CD4-positive, alpha-beta T cell treated with Interleukin-15 for 1 hour (primary cell): Measurements from ENCODE around the gene DCLRE1B.

Experiments used
- DNase-seq: peaks from one replicate; pipeline ENCODE4 v3.0.0-alpha.2; 2020

The DCLRE1B gene

GRCh38 chr1:113887402-113888175, 17.5 kb upstream of the DCLRE1B start, which contains the start of gene BCL2L15:
TSS of gene BCL2L15 (minus strand) at chr1:113887581. CDS start at chr1:113887375, 206 bp downstream.
- no peak for DNase-seq

DNA sequence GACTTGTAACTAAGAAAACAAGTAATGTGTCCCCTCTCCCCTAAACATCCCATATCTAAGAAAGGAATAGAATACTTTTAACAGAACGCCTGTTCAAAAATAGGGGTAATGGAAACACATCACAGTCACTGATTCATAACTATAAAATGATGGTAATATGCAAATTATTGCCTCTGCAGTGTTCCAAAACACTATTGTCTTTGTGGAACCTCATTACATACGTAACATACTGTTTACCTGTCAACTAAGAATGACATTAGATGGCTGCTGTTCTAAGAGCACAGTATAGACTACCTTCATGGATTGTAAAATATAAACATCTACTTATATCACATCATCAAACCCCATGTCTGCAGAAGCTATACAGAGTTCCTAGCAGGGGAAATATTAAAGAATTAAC, 14.3 kb upstream of the DCLRE1B start:
- DNase-seq: no peak

GRCh38 chr1:113891631-113892220, 13.4 kb upstream of the DCLRE1B start:
- DNase-seq: no peak

DNA sequence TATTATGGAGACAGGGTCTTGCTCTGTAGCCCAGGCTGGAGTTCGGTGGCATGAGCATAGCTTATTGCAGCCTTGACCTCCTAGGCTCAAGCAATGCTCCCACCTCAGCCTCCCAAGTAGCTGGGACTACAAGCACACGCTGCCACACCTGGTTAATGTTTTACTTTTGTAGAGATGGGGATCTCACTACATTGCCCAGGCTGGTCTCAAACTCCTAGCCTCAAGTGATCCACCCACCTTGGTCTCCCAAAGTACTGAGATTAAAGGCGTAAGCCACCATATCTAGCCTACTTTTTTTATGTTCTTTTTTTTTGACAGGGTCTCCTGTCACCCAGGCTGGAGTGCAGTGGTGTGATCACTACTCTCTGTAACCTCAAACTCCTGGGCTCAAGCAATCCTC, 11.9 kb upstream of the DCLRE1B start:
- DNase-seq: no peak

GRCh38 chr1:113895098-113895497, 10.0 kb upstream of the DCLRE1B start:
- DNase-seq: no peak

DNA sequence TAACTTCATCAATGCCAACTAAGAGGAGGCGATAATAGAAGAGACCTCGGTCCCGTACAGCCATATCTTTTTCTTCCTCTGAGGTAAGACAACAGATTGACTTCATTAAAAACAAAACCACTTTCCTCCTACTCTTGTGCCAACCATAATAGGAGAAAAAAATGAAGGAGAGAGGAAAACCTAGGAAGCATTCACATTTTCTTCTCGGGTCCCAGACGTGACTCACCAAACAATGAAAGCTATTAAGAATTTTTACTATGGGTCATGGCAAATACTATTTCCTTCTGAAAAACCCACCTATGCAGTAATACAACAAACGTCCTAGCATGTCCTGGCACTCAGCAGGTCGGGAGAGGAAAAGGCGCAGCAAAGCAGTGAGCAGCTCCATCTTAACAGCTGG, 9.2 kb upstream of the DCLRE1B start:
- DNase-seq: no peak

- DNase-seq: no peak
These were observed 6.8 kb upstream of the DCLRE1B start for GRCh38 chr1:113898241-113898814.

- no peak for DNase-seq
These were observed 6.0 kb upstream of the DCLRE1B start for GRCh38 chr1:113899111-113899510.

- DNase-seq: no peak
These were observed 3.9 kb upstream of the DCLRE1B start for GRCh38 chr1:113901191-113901590.

DNA sequence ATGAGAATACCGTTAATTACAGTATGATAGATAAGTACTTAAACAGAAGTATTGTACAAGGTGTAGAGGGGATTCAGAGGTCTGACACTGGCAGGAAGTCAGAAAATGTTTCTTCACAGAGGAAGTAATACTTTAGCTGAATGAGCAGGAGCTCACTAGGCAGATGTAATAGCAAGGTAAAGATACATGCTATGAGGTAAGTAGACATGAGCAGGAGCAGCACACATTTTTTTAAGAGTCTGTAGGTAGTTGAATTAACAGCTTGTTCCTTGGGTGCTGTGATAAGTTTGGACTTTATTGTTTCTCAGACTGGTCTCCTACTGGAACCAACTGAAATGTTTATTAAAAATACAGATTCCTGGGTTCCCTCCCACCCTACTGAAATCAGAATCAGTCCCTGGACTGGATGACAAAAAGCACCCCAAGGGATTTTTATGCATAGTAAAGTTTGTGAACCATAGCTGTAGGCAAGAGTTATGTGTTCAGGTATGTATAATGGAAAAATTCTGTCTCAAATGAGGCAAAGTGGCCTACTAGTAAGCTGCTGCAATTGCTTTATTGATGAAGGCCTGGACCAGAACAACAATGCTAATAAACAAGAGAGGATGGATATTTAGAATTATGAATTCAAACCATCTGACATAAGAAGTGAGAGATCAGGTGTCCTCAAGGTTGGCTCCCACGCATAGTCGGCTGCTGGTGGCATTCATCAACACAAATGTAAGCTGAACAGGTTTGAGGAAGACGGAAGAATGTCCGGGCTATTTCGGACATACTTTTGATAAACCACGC, 1.4 kb upstream of the DCLRE1B start:
- no peak for DNase-seq

DNA sequence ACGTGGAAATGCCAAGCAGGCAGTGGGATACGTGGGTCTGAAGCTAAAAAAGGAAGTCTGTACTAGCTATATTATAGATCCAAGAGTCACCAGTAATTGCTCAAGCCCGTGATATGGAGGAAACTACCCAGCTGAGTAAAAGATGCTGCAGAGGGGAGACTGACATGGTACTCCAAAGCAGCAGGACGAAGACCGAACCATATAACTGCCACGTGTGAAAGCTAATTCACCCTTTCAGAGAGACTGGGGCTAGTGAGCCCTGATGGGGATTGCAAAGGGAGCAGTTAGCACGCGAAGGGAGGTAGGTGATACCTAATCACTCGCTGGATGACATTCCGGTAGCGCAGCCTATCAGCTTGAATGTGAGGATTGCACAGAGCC, 843 bp upstream of the DCLRE1B start:
- no peak for DNase-seq

DNA sequence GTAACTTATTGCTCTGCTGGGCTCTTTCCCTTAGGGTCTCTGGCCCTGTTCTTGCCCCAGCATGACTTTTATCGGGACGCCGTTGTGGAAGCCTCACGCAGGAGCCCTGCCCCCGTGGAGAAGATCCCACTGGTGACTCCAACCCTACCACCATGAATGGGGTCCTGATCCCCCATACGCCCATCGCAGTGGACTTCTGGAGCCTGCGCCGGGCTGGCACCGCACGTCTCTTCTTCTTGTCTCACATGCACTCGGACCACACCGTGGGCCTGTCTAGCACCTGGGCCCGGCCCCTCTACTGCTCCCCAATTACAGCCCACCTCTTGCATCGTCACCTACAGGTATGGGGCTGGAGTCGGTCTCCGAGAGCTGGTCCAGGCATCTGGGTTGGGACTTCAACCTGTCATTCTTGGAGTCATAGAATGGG, 322 bp downstream of the DCLRE1B start:
- no peak for DNase-seq

DNA sequence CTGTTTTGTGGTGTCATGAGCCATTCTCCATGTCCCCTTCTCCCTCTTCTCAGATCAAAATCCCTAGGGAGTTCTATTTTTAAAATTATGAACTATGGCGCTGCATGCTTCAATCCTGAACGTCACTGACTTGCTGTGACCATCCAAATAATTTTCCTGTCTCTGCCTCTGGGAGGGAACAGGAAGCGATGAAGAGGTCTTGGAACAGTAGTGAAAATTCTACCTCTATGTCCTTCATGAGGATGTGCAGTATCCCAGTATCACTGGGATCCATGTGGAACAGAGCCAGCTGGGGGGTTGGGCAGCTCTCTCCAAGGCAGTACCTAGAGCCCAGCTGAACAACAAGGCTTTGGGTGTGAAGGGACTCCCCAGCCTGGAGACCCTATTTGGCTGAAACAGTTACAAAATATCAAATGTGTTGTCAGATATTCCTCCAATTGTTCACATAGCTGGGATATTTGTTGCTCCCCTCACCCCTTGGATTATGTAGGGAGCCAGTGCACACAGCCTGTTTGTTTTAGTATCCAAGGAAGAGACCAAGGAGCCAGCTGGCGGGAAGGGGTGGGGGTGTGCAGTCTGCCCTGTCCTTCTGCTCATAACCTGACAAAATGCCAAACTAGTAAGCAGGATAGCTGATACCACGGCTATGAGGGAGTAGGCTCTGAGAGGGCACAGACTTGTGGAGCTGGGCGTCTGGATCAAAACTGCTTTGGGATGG, 7.6 kb downstream of the DCLRE1B start:
- DNase-seq: no peak

DNA sequence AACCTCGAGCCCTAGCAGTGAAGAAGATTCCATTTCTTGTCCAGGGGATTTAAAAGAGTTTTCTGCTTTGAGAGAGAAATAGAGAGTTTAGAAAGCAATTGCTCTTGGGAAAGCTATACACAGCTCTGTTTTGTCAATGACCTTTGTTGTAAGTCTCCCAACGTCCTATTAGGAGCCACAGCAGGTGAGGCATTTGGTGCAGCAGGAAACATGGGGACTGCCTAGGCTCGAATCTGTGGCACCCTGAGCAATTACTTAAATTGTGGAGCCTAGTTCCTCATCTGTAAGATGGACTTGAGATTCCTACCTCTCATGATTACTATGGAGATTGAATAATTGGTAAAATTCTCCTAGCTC, 8.2 kb downstream of the DCLRE1B start:
- DNase-seq: no peak

DNA sequence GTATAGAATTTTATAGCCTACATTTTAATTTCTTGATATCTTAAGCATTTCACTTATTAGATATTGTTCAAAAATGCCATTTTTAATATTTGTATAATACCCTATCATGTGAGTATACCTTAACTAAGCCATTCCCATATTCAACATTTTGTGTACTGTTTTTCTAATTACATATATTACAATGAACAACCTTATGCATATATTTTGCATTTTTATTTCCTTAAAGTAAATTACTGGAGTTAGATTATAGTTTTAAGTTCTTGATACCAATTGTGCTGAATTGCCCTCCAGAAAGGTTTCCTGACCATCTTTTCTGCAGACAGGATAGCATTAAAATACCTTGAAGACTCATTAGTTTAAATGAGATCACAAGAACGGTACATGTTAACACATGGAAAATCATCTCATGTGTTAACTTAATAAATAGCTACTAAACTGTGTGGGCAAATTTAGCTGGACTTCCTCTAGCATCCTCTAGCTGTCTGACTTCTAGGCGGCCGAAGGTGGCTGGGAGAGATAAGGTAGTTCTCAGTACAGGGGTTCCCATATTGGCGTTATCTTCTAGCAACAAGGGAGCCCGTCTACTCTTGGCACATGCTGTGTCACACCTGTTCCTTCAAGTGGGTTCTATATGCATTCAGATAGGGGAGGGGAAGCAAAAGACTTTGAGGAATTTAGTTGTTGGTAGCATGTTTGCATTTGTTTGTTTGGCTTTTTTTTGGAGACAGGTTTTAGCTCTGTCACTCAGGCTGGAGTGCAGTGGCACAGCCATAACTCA, 8.9 kb downstream of the DCLRE1B start:
- no peak for DNase-seq

DNA sequence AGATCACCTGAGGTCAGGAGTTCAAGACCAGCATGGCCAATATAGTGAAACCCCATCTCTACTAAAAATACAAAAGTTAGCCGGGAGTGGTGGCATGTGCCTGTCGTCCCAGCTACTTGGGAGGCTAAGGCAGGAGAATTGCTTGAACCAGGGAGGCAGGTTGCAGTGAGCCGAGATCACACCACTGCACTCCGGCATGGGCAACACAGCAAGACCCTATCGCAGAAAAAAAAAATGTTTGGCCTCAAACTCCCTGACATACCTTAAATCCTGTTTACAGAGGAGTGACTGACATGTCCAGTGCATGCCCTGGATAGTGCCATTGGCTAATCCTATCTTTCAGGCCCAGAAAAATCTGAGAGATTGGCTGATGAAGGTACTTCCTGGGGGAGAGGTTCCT, 11.8 kb downstream of the DCLRE1B start:
- no peak for DNase-seq

DNA sequence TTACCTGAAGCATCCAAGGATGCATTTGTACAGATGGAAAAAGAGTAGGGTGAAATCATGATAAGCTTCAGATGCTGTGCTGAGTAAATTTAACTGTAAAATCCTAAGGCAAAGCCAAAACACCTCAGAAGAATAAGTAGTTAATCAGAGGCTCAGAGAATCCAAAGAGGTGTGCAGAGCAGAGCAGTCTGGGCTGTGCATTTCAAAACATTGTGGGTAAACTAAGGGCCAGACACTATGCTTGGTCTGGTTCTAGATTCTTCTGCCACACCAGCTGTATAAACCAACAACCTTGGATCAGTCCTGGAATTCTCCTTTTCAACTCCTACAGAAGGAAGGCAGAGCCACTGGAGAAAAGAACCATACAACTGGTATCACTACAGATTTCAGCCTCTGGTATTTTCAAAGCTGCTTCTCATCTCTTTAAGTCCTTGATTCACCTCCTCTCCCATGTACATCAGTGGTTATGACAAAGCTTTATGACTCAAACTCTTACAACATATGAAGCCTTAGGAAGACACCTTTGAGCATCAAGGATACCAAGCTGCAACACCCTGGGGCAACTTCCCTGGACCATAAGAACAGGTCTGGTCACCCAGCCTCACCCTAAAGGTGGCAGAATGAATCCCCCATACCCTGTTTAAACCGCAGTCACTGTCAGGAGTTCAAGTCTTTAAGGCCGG, 12.4 kb downstream of the DCLRE1B start:
- no peak for DNase-seq

GRCh38 chr1:113918243-113918642, 13.1 kb downstream of the DCLRE1B start:
- no peak for DNase-seq

- DNase-seq: no peak
These were observed 17.8 kb downstream of the DCLRE1B start for GRCh38 chr1:113922957-113923356.

DNA sequence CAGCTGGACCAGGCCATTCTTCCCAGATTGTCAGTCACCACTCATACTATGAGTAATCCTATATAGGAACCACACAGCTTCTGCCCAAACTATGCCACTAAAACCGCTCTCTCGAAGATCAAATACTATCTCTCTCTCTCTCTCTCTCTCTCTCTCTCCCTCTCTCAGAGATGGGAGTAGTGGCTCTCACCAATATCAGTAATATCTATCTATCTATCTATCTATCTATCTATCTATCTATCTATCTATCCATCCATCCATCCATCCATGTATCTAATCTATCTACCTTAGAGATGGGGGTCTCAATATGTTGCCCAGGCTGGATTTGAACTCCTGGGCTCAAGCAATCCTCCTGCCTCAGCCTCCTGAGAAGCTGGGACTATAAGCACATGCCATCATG, 19.3 kb downstream of the DCLRE1B start:
- no peak for DNase-seq

DNA sequence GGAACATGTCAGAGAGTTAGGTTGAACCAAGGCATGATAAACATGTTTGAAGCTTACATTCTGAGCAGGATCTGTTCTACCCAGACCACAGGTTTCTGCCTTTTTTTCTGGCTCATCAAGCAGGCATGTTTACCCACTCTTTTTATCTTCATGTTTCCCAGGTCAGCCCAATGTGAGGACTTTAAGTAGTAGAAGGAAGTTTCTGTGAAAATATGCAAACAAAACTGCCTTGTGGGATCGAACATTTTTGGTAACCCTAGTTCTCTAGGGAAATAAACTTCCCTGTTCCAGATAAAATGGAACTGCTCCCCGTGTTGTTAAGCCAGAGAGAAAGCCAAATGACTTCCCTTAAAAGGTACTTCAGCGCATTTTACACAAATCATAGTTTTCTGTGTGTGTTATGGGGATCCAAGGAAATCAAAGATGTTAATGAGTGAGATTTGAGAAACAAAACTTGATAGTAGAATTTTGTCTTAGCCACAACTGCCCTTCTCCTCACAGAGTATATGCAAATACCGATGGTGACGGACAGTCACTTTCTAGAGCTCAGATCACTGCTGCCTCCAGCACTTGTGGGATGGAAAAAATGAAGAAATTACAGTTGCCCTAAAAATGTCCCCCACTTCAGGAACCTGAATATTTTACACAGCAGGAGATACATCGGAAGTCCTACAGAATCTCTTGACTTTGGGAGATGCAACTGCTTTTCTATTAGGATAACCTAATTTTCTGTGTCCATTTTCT, 23.2 kb downstream of the DCLRE1B start:
- no peak for DNase-seq
